GM12872 (cell line): ENCODE results near the gene TMEM131L.

Source experiments
- TF ChIP-seq, protein P1 (sequence below): IDR thresholded peaks from 3 replicates; pipeline ENCODE4 v1.5.1; 2011; ENCODE audit warnings: low read depth, mild to moderate bottlenecking, low read length, moderate library complexity; ENCODE audit not compliant: insufficient read depth

TMEM131L gene

GRCh38 chr4:153514001-153514526 lies 47.9 kb downstream of the TMEM131L start:
- TF ChIP-seq, protein P1, sequence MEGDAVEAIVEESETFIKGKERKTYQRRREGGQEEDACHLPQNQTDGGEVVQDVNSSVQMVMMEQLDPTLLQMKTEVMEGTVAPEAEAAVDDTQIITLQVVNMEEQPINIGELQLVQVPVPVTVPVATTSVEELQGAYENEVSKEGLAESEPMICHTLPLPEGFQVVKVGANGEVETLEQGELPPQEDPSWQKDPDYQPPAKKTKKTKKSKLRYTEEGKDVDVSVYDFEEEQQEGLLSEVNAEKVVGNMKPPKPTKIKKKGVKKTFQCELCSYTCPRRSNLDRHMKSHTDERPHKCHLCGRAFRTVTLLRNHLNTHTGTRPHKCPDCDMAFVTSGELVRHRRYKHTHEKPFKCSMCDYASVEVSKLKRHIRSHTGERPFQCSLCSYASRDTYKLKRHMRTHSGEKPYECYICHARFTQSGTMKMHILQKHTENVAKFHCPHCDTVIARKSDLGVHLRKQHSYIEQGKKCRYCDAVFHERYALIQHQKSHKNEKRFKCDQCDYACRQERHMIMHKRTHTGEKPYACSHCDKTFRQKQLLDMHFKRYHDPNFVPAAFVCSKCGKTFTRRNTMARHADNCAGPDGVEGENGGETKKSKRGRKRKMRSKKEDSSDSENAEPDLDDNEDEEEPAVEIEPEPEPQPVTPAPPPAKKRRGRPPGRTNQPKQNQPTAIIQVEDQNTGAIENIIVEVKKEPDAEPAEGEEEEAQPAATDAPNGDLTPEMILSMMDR, result no peak

GRCh38 chr4:153514688-153515426 lies 48.7 kb downstream of the TMEM131L start:
- TF ChIP-seq, protein P1, result no peak

GRCh38 chr4:153517159-153517558 lies 51.0 kb downstream of the TMEM131L start:
- TF ChIP-seq, protein P1, result no peak

DNA sequence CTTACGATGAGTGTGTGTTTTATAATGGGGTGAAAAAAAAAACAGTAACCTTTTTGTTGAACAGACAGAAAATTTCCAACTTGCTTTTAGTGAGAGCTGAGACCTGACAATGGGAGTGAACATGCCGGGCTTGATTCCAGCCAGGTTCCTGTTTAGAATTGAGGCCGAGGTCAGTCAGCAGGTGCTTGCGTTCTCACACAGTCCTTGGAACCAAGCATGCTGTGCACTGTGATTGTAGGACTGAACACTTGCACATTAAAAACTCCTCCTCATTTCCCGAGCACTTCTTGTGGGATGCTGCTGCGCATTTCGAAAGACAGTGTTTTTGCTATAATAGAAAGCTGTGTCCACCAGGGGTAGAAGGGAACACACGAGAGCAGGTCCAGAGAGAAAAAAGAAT lies 51.8 kb downstream of the TMEM131L start:
- TF ChIP-seq, protein P1, result peak; percentile 16; the same call in 1 of the 3 replicates

- TF ChIP-seq, protein P1, result no peak
Measured at GRCh38 chr4:153518637-153519389, 52.7 kb downstream of the TMEM131L start.

GRCh38 chr4:153519687-153520086 lies 53.5 kb downstream of the TMEM131L start:
- TF ChIP-seq, protein P1, result no peak

- TF ChIP-seq, protein P1, result no peak
Measured at GRCh38 chr4:153520227-153520626, 54.1 kb downstream of the TMEM131L start.
